HG03097 (cell line): ENCODE results near the gene BCAS3.
"Not testable (repeated sequence)": the region's sequence is repeated elsewhere in the genome, so short reads cannot be mapped to it uniquely, and the experiment has no call there.

Experiments
- ATAC-seq: cut with Tn5 transposase; IDR thresholded peaks from one replicate; pipeline ENCODE4 v1.9.1; 2021; ENCODE audit not compliant: unreplicated experiment, low FRiP score

BCAS3 gene

GRCh38 chr17:61345061-61345460 lies 667.4 kb downstream of the BCAS3 start:
- no peak for ATAC-seq

- no peak for ATAC-seq
These were observed 668.4 kb downstream of the BCAS3 start for GRCh38 chr17:61345825-61346666.

- ATAC-seq, result no peak
These were observed 671.7 kb downstream of the BCAS3 start for GRCh38 chr17:61349350-61349749.

GRCh38 chr17:61351745-61352407 lies 674.2 kb downstream of the BCAS3 start:
- ATAC-seq, result no peak

GRCh38 chr17:61352408-61352770 lies 674.7 kb downstream of the BCAS3 start:
- no peak for ATAC-seq

- ATAC-seq, result no peak
These were observed 675.3 kb downstream of the BCAS3 start for GRCh38 chr17:61352781-61353491.

GRCh38 chr17:61353615-61354014 lies 676.0 kb downstream of the BCAS3 start:
- ATAC-seq, result no peak

GRCh38 chr17:61354895-61355874 lies 677.5 kb downstream of the BCAS3 start:
- ATAC-seq, result no peak

- not testable (repeated sequence) for ATAC-seq
These were observed 679.4 kb downstream of the BCAS3 start for GRCh38 chr17:61357061-61357460.

- ATAC-seq, result not testable (repeated sequence)
These were observed 681.9 kb downstream of the BCAS3 start for GRCh38 chr17:61359513-61359912.

- ATAC-seq, result no peak
These were observed 682.8 kb downstream of the BCAS3 start for GRCh38 chr17:61360318-61360943.

GRCh38 chr17:61361084-61361483 lies 683.4 kb downstream of the BCAS3 start:
- no peak for ATAC-seq

GRCh38 chr17:61362396-61362795 lies 684.7 kb downstream of the BCAS3 start:
- no peak for ATAC-seq

- ATAC-seq, result no peak
These were observed 685.4 kb downstream of the BCAS3 start for GRCh38 chr17:61362852-61363600.

- no peak for ATAC-seq
These were observed 686.2 kb downstream of the BCAS3 start for GRCh38 chr17:61363601-61364462.

GRCh38 chr17:61364463-61364846 lies 686.8 kb downstream of the BCAS3 start:
- ATAC-seq, result no peak

GRCh38 chr17:61366076-61366714 lies 688.5 kb downstream of the BCAS3 start:
- no peak for ATAC-seq
